HFF-Myc (cell line): ENCODE measurements around the gene TTF2.

Experiments used
- DNase-seq: peaks from one replicate; pipeline ENCODE4 v3.0.0-alpha.2; 2011; ENCODE audit warnings: low read depth; ENCODE audit errors: extremely low read depth
- H3K4me3 ChIP-seq: replicated peaks from 2 replicates; pipeline ENCODE4 v1.5.1; 2011; ENCODE audit warnings: low read depth, mild to moderate bottlenecking, control low read depth, low read length
- CTCF ChIP-seq: IDR thresholded peaks from 2 replicates; pipeline ENCODE4 v1.5.1; 2012; ENCODE audit warnings: mild to moderate bottlenecking, low read depth, low read length, control low read depth; ENCODE audit errors: missing control alignments

TTF2 gene

GRCh38 chr1:117059678-117060440, at the start of gene TTF2:
TTF2 (plus strand) TSS chr1:117060326; CDS start chr1:117060347, 21 bp downstream.
- DNase-seq: peak; percentile 98
- peak within 1 kb of the TSS; percentile 89 for H3K4me3 ChIP-seq
- TF ChIP-seq CTCF: peak; percentile 31

- H3K4me3 ChIP-seq: no peak overlapping the region
- DNase-seq: no peak
- TF ChIP-seq CTCF: no peak
Measured at GRCh38 chr1:117011334-117011733, 48.8 kb upstream of the TTF2 start.

- TF ChIP-seq CTCF: no peak
- H3K4me3 ChIP-seq: no peak overlapping the region
- DNase-seq: no peak
Measured at GRCh38 chr1:117013309-117013858, 46.7 kb upstream of the TTF2 start.

GRCh38 chr1:117014209-117014608, 45.9 kb upstream of the TTF2 start:
- TF ChIP-seq CTCF: no peak
- H3K4me3 ChIP-seq: no peak overlapping the region
- no peak for DNase-seq

- H3K4me3 ChIP-seq: no peak overlapping the region
Measured at GRCh38 chr1:117015724-117016123, 44.4 kb upstream of the TTF2 start.

GRCh38 chr1:117017062-117017461, 43.1 kb upstream of the TTF2 start:
- DNase-seq: no peak
- no peak overlapping the region for H3K4me3 ChIP-seq
- no peak for TF ChIP-seq CTCF

More at GRCh38 chr1:117015724-117016123, 44.4 kb upstream of the TTF2 start:
- no peak for DNase-seq
- no peak for TF ChIP-seq CTCF
